GM18520 (cell line): ENCODE results near the gene TBC1D22A.

Experiments
- ATAC-seq: cut with Tn5 transposase; IDR thresholded peaks from one replicate; pipeline ENCODE4 v1.9.1; 2021; ENCODE audit not compliant: unreplicated experiment

The TBC1D22A gene

DNA sequence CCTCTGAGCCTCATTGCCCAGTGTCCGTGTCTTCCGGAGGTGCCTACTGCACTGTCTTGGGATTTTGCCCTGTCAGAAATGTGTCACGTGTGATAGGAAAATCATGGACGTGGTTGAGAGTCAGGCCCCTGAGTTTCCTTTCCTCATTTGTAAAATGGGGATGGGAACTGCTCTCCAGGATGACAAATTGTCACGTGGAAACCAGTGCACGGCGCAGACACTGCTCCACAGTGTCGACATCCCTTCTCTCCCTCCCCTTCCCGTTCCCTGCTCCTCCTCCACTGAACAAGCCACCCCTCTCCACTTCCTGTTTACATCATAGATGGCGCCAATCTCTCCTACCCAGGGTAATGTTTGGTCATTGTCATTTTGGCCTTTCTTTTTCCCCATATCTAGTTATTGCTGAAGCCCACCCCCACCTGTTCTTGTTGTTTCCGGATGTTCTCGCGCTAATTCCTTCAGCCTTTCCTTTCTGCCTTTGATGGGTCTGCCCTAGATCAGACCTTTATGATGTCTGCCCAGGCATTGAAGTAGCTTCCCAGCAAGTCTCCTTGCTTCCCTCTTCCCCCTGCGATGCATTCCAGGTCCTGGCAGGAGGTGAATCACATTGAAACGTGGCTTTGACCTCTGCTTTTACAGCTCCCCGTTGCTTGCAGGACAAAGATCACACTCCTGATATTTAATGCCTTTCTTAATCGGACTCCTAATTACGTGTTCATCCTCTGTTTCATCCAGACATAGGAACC is 91.8 kb downstream of the TBC1D22A start:
- no peak for ATAC-seq

DNA sequence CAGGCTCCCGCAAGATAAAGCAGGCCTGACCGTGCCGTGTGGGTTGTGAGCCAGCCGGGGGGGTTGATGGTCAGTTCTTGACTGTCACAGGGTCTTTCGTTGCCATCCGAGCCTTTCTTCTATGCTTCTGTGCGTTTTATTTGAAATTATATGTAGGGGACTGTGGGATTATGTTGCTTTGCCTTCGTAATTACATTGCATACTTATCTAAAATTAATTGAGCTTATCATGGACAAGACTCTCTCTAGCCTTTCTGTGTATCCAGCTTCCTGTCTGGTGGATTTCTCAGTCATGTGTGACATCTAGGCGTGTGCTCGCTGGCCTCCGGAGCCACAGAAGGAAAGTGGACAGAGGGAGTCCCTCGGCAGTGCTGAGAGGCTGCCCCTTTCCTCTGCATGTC is 93.2 kb downstream of the TBC1D22A start:
- no peak for ATAC-seq

DNA sequence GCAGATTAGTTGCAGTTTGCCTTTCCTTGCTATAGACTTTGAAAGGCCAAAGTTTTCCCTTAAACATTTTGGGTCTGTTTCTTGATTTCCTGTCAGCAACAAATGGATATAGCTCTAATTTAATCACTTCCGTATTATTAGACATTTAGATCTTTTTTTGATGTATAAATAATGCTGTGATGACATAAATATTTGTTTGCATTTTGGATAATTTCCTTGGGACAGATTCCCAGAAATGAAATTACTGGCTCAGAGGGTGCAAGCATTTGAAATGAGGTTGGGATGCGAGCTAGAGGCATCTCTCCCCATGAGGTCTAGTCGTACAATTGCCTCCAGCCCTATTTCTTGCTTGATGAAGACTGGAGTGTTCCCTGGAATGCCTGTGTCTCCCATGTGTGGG is 94.2 kb downstream of the TBC1D22A start:
- no peak for ATAC-seq

DNA sequence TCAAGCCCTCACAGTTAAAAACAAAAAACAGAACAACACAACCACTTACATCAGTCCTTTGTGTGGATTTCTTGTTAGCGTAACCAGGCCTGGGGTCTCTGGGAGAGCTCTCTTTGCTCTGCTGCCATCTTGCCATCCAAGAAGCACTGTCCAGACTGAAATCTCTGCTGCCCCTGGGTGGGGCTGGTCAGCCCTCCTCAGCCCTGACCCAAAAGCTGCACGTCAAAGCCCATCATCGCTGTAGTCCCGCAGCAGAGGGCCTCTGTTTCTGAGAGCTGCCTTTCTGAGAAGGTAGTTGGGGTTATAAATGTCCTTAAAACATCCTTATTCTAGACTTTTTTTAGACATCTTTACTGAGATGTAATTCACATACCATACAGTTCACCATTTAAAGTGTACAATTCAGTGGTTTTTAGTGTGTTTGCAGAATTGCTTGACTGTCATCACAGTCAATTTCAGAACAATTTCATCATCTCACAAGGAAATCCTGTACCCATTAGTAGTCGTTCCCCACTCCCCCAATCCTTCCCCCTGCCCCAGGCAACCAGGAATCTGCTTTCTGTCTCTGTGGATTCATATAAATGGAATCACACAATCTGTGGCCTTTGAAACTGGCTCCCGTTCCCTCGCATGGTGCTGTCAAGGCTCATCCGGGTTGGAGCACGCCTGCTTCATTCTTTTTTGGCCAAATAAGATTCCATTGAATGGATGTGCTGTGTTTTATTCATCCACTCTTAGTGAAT is 94.9 kb downstream of the TBC1D22A start:
- no peak for ATAC-seq

DNA sequence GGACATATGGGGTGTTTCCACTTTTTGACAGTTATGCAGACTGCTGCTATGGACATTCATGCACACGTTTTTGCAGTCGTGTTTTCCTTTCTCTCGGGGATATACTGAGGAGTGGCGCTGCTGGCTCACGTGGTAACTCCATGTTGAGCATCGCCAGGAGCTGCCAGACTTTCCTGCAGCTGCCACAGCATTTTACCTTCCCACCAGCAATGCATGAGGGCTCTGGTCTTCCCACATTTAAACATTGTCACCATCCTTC is 95.4 kb downstream of the TBC1D22A start:
- ATAC-seq = no peak

DNA sequence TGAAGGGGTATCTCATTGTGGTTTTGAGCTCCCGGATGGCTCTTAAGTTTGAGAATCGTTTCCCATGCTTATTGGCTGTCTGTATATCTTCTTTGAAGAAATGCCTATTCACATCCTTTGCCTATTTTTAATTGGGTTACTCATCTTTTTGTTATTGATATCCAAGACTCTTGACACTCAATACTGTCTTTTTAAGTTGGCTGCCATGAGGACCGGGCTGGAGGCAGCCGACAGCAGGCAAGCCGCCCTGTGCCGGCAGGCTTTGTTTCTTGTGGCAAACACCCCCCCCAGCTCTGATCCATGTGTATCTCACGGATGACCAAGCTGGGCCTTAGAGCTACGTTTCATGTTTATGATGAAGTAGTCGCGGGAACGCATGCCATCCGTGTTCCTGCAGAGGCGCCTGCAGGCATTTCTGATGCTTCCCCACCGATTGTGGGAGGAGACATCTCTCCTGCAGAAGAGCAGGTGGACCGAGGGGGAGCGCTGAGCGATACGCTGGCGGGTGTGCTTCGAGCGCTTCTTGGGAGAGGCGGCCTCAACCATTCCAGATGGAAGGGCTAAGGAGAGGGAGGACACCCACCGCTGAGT is 95.8 kb downstream of the TBC1D22A start:
- no peak for ATAC-seq

DNA sequence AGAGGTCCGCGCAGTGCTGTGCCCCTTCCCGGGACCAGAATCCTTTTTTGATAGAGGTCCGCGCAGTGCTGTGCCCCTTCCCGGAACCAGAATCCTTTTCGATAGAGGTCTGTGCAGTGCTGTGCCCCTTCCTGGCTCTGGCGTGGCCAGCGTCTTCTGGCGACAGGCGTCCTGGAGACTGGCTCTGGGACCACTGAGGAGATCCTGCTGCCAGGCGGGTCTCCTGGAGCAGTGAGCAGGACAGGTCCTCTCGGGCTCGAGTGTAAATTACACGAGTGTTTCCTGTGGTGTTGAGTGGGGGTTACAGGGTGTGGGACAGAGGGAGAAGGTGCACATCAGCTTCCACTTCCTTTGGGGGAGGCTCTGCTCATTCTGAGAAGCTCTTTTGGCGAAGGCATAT is 98.1 kb downstream of the TBC1D22A start:
- ATAC-seq = no peak

DNA sequence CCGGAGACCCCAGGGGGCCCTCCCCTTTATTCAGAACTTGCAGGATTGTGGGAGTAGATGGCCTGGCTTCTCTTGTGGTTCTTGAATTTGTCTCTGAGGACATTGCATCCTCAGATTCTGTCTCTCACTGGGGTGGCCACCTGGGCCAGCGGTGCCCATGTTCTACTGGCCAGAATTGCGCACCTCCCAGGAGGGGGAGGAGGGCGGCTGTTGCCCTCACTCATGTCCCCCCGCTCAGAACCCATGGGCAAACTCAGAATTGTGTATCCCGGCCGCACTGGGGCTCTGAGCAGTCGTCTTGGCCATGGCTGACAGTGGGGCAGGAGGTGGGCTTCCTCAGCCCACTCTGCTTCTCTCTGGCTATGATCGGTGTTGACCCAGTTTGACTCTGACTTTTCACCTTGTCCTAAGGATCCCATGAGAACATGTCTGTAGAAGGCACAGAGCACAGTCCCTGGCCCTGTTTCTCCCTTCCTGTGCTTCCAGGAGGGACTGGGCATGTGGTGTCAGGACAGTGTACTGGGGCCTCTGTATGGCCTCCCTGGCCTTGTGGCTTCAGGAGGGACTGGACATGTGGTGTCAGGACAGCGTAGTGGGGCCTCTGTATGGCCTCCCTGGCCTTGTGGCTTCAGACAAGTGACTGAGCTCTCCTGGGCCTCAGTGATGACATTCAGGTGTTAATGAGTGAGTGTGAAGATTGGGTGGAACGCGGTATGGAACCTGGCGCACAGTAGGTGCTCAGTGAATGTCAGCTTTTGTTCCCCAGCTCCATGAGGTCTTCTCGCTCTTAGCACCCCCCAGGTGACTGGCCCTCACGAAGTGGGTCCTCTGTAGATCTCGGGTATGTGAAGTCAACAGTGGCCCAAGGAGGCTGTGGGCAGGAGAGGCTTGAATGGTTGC is 99.3 kb downstream of the TBC1D22A start:
- ATAC-seq = no peak

DNA sequence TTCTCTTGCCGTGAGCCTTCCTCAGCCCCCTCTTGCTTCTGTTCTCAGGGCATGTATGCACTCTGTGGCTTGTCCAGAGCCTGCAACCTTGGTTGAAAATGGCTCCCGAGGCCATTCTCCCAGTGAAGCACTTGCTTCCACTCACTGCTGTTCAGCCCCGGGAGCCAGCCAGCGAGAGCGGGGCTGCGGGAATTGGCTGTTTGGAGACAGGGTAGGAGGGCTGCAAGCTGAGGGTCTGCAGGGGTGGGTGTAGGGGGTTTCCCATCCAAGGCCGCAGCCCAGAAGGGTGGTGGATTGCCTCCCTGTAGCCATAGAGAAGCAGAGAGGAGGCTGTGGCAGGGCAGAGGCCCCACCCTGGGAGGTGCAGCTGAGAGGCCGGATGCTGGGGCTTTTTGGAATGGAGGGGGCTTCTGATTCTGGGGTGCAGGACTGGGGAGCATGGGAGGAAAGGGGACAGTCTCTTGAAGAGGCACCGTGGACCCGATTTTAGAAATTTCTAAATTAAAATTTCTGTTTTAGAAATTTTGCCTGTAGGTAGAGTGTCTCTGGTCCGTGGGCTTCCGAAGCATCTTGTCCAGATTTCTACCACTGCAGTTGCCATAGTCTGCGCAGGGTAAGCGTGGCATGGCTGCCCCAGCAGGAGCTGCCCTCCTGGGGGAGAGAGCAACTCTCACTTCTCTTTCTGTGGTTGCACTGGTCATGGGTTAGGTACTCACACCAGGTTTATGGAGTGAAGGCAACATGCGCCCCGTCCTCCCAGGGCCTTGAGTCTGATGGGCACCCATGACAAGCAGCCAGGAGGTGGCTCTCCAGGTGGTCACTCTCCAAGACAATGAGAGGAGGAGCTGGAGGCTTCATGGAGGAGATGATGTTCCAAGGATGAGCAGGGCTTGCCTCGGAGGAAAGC is 100.2 kb downstream of the TBC1D22A start:
- no peak for ATAC-seq

DNA sequence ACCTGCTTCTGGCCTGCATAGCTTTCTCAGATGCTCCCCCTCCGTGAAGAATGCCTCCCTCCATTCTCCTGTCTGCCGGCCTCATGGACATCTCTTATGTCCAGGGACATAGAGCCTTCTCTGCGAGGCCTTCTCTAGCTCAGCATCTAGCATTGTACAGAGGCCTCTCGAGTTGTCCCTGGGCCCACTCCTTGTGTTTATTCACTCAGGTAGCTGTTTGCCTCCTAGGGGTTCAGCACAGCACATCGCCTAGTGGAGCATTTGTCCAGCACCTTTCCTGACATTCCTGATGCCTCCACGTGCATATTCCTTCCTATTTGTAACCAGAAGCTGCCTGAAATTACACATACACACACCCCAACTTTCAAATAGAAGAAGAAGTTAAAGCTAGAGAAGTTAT is 101.3 kb downstream of the TBC1D22A start:
- ATAC-seq = no peak

DNA sequence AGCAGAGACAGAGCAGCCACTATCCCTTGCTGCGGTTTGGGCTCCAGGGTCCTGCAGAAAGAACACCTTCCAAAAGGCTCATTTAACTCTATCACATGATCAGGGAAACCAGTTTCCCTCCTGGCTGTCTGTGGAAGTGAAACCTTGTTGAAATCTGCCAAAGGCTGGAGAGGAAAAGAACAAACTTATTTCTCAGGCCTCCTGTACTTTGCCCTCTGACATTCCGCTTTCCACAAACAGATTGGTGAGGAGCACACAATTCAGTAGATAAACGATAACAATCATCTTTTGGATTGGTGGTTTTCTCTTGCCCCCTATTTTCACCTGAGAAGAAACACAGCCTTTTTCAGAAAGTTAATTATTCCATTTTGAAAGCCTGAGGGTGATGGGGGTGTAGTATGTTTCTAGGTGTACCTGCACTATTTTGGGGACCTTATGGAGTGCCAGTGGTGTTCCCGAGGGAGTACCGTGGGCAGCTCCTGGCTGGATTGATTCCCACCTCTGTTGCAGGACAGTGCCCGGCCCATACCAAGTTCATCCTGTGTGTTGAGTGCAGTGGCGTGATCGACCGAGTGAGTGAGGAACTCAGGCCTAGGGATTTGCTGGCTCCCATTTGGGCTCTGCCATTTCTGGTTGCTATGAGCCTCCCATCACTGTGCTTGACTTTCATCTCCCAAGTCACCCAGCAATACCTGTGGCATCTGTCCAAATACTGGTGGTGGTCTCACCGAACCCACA is 102.0 kb downstream of the TBC1D22A start:
- ATAC-seq = no peak

DNA sequence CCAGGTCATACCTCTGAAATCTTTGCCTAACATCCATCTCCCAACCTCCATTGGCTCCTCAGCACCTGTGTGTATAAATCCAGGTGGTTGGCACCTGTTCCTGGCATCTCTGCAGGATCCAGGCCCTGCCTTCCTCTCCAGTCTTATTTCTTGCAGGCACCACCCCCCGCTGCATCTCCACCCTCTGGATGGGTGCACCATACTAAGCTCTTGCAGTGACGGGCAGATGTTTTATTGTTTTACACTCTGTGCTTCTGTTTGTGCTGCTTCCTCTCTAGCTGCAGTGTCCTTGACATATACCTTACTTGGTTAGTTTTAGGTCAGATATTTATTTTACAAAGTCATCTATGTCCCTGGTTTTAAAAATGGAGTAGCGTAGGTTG is 102.6 kb downstream of the TBC1D22A start:
- ATAC-seq = no peak

DNA sequence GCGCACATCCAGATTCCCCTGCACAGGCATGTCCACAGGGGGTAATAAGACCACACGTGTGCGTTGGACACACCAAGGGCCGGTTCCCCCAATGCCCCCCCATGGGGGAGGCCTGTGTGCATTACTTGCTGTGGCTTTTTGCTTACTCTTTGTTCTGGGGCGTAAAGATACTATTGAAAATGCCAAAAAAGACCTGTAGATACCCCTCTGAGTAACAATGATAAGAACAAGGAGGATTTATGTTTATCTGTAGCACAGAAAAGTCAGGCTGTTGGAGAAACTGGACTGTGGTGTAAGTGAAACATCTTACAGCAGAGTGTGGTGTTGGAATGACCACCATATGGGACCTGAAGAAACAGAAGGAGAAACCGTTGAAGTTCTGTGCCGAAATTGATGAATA is 103.2 kb downstream of the TBC1D22A start:
- ATAC-seq = no peak

DNA sequence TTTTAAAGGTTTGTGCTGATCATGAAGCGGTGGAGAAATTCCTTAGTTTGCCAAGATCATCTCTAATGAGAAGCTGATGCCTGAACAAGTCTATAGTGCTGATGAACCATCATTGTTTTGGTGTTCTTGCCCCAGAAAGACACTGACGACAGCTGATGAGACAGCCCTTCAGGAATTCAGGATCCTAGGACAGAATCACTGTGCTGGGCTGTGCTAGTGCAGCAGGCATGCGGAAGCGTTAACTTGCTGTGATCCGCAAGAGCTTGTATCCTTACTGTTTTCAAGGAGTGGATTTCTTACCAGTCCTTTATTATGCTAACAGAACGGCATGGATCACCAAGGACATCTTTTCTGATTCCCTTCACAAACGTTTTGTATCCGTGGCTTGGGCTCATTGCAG is 104.1 kb downstream of the TBC1D22A start:
- no peak for ATAC-seq

DNA sequence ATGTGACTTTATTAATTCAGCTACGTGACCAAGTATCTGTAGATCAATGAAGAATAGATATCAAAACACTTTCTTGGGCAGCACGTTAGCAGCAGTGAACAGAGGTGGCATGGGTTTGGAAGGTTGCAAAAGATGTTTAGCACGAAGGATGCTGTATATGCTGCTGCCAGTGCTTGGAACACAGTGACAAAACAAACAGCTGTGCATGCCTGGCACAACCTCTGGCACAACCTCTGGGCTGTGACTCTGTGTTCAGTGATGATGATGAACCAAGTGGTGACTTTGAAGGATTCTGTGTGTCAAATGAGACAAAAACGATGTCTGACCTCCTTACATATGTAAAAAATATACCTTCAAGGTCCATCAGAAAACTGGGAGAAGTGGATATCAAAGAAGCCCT is 104.7 kb downstream of the TBC1D22A start:
- ATAC-seq = no peak

DNA sequence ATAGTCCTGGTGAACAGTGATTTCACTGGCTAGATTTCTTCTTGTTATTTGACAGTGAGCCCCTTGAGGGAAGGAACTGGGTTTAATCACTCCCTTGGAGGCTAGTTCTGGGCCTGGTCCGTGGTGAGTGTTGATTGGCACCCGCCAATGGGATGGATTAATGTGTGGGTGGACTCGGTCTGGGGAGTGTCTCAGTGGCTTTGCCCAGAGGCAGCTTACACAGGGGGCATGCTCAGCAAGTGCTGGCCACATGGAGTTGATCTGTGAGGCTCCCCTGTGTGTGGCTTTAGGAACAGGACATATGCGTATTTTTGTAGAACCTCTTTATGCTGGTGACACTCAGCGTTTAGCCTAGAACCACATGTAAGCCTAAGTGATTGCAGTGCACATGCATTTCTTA is 106.9 kb downstream of the TBC1D22A start:
- ATAC-seq = no peak

DNA sequence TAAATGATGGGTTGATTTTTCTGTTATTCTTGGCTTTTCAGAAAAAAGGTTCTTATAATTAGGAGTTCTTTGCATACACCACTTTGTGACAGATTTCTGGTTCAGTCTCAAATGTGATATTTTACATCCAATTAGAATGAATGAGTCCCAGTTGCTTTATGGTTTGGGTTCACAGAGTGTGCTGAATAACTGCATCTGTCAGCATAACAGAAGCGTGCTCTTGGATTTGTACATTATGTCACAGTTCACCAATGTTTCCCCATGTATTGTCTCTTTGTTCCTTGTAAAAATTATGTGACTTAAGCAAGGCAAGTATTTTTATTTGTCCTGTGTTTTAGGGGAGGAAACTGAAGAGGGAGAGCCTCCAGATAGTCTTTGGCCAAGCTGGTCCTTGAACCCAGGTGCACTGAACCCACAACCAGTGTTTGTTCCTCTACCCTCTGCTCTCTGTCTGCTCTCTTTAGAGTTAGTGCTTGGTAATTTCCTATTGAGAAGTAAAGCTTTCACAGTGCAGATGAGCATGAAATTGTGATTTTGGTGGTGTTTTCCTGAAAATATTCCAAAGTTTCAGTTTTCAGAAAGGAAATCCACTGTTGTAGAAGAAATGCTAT is 107.5 kb downstream of the TBC1D22A start:
- ATAC-seq = no peak

DNA sequence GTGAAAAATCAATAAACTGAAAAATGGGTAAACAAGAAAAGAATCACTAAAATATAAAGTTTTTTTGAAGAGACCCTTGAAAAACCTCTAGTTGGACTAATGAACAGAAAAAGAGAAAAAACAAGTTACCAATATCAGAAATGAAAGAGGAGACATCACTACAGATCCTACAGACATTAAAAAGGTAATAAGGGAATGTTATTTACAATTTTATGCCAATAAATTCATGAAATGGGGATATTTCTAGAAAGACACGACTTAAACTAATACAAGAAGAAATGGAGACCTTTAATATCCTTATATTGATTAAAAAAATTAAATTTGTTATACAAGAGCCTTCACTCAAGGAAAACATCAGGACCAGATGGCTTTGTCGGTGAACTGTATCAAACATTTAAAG is 109.4 kb downstream of the TBC1D22A start:
- ATAC-seq = no peak

DNA sequence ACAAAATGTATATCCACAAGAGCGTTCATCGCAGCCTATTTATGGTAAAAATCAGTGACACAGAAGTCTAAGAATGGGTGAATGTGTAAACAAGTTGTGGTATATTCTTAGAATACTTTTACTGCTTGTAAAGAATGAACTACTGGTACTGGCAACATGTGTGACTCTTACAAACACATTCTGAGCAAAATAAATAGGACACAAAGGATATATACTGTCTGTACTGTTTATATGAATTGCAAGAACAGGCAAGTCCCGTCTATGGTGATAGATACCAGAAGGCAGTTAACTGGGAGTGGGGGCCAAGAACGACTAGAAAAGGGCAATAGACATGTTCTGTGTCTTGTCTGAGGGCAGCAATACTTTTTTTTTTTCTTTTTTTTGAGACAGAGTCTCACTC is 112.6 kb downstream of the TBC1D22A start:
- no peak for ATAC-seq
